ENCODE measurements around the gene TMEM167B.
"Not testable (repeated sequence)": the region's sequence is repeated elsewhere in the genome, so short reads cannot be mapped to it uniquely, and the experiment has no call there.

The TMEM167B gene

DNA sequence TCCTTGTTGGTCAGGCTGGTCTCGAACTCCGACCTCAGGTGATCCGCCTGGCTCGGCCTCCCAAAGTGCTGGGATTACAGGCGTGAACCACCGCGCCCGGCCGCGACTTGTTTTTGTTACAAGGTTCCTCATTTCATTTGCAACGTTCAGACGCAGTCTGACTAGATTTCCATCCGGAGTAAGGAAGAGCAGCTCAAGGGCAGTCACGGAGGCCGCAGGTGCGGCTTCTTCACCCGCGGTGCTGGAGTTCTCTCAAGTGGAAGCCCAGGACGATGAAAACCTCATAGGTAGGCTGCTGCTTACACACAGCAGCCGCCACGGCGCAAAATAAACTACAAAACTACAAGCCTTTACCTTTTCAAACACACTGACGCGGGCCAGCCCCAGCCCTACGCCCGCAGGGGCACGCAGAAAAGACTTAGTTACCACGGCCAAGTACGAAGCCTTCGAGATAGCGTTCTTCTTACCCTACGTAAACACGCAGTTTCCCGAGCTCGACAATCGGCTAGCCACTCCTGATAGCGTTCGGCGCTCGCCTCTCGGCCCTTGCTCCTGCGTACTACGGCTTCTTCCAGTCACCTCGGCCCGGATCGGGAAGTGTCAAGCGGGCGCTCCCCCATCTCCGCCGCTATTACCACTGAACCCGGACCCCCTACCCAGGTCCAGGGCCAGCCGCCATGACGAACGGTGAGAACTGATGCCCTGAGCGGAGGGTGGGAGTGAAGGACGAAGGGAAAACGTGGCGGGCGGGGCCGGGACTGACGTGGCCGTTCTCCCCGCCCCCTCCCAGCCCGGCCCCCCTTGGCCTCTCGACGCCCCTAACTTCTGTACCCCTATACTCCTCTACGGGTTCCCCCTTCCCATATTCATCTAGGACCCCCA lies at the start of gene TMEM167B:
Gene TMEM167B, plus strand, starts transcription at position 569 of the 882 bp plus-strand sequence. Its CDS starts 109 bp downstream, at position 678.
- peak within 1 kb of the TSS; percentile 78 for H3K4me3 ChIP-seq (ENCODE audit: low read depth, low read length)
- peak; percentile 87 for DNase-seq (ENCODE audit: low read depth)

DNA sequence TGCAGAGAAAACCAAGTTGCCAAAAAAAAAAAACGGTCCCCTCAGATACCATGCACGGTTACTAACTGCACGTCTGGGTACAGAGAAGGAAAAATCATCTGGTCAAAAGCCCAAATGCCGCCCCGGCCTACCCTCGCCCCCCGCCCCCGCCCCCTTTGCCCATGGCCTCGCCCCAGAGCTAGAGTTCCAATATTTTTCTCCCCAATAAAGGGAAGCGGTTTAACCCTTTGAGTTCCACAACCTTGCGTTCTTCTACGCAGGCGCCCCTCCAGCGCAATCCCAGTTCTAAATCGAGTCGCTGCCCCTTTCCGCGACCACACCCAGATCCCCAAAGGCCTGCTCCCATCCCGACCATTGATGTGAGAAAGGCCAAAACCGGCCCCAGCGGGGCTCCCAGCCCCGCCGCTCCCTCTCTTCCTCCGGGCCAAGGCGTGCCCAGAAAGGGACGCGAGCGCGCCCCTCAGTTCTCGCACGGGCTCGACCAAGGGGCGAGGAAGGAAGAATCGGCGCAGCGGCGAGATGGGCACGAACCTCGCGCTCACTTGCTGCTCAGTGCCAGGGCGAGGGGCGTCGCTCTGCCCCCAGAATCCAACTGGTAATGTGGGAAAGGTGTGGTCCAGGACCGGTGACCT lies 49.5 kb upstream of the TMEM167B start:
- H3K4me3 ChIP-seq (ENCODE audit: low read depth, low read length) = peak overlapping the region; percentile 95
- no peak for DNase-seq (ENCODE audit: low read depth)

DNA sequence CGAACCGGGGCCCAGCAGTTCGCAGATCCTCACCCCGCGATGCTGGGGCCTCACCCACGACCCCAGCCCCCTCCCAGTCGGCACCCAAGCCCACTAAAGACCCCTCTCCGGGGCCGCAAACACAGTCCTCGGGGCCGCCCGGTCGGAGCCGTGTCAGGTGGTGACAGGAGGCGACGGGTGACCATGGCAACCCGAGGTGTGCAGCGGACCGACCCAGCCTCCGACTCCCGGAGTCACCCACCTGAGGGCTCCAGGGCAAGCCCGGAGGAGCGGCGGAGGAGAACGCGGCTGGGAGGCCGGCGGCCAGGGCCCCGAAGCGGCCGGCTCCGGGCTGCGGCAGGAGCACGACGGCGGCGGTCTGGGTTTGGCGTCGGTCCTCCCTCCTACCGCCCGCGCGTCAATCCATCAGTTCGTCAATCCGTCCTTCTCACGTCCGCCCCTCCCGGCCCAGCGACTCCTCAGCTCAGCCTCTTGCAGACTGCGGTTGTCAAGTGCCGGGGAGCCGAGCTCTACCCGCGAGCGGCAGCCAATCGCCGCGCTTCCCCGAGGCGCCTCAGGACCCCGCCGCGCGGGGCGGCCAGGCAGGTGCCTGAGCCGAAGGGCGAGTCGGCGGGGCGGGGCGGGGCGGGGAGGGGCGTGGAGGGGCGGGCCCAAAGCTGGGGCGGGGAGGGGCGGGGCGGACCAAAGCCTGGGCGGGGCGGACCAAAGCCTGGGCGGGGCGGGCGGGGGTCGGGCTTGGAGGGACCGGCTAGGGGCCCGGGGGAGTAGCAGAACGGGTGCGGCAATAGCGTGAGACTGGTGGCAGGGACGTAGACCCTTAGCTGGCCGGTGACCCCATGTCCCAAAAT lies 48.7 kb upstream of the TMEM167B start, which contains the start of gene WDR47:
Gene WDR47, minus strand, starts transcription at position 482 of the 848 bp plus-strand sequence. CDS start 18,590 bp downstream, outside the sequence.
- peak; percentile 89 for DNase-seq (ENCODE audit: low read depth)
- peak within 1 kb of the TSS; percentile 95 for H3K4me3 ChIP-seq (ENCODE audit: low read depth, low read length)

DNA sequence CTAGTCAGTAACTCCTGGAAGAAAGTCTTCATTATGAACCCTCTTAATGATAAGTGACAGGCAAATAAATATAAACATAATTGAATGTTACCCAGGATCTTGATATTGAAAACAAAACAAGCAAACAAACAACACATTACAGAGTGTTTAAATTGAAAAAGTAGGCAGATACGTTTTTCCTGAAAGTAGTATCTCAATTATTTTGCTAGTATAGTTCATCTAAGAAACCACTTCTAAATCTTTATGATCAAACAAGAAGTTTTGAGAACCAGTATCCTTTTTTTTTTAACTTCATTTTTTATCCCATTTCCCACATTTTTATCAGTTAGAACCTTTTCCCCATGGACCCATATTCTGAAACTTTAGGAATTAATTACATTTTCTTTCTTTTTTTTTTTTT lies 45.0 kb upstream of the TMEM167B start:
- H3K4me3 ChIP-seq (ENCODE audit: low read depth, low read length) = no peak overlapping the region
- no peak for DNase-seq (ENCODE audit: low read depth)

DNA sequence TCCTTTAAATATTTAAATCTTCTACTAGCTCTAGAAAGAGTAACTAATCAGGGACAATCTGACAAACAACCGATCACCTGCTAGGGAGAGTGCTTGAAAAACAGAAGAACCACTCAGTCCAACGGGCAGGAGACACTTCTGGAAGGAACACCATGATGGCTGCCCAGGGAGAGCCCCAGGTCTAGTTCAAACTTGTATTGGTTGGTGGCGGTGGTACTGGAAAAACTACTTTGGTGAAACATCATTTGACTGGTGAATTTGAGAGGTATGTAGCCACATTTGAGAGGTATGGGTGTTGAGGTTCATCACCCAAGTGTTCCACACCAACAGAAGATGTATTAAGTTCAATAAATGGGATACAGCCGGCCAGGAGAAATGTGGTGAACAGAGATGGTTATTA lies 43.9 kb upstream of the TMEM167B start:
- no peak for DNase-seq (ENCODE audit: low read depth)
- H3K4me3 ChIP-seq (ENCODE audit: low read depth, low read length) = no peak overlapping the region

DNA sequence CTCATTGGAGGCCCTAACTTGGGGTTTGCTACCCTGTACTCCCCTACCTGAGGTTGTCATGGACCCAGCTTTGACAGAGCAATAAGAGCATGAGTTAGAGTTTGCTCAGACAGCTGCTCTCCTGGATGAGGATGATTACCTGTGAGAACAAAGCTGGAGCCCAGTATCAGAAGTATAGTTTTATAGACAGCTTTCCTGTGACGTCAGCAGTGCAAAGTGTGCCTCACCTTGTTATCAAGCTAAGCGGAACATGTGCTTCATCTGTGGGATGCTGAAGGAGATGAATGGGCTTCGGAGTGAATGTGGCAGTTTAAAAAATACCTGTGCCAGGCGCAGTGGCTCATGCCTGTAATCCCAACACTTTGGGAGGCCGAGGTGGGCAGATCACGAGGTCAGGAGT lies 43.2 kb upstream of the TMEM167B start:
- no peak overlapping the region for H3K4me3 ChIP-seq (ENCODE audit: low read depth, low read length)
- no peak for DNase-seq (ENCODE audit: low read depth)

DNA sequence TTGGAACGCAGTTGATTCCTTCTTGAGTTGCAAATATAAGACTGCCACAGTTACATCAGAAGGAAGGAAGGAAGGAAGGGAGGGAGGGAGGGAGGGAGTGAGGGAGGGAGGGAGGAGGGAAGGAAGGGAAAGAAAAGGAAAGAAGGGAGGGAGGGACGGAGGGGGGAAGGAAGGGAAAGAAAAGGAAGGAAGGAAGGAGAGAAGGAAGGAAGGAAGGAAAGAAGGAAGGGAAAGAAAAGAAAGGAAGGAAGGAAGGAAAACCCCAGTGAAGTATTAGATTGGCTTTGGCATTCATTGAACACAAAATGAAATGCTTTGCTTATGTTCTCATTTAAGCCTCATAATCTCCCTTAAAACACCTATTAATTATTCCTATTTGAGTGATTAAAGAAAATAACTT lies 42.2 kb upstream of the TMEM167B start:
- DNase-seq (ENCODE audit: low read depth) = no peak
- no peak overlapping the region for H3K4me3 ChIP-seq (ENCODE audit: low read depth, low read length)

DNA sequence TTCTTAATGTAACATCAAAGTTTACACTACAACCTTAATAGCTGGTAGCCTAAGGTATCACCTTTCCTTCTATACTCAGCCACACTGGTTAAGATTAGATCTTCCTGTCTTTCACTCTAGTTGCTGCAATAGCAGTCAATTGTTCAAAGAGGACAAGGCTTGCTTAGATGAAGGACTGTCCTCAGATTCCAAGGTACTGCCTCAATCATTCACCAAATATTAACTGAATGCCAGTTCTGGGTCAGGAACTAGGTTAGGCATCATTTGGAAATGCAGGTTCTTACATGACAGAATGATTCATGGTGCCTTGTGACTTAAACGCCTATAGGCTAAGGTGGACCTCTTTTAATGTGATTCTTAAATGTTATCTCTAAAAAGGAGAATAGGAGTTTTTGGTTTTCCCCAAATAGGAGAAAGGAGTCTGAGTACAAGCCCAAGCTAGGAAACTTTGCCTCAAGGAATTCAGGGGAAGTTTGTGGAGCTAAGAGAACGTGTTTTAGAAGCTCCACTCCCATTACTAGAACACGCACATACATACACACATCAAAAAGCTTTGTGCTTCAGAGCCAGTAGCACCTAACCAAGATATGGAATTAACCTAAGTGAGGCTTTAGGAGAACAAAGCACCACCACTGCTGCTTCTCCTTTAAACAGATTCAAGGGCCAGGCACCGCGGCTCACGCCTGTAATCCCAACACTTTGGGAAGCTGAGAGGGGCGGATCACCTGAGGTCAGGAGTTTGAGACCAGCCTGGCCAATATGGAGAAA lies 40.2 kb upstream of the TMEM167B start:
- H3K4me3 ChIP-seq (ENCODE audit: low read depth, low read length) = no peak overlapping the region
- DNase-seq (ENCODE audit: low read depth) = no peak

DNA sequence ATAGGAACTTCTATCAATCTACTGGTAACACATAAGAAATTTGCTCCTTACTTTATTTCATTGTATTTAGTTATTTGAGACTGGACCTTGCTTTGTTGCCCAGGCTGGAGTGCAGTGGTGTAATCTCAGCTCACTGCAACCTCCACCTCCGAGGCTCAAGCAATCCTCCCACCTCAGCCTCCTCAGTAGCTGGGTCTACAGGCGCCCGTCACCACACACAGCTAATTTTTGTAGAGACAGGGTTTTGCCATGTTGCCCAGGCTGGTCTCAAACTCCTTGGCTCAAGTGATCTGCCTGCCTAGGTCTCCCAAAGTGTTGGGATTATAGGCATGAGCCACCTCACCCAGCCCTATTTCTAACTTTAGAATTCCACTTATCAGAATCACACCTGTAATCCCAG lies 38.4 kb upstream of the TMEM167B start:
- DNase-seq (ENCODE audit: low read depth); H3K4me3 ChIP-seq (ENCODE audit: low read depth, low read length): not testable (repeated sequence)

DNA sequence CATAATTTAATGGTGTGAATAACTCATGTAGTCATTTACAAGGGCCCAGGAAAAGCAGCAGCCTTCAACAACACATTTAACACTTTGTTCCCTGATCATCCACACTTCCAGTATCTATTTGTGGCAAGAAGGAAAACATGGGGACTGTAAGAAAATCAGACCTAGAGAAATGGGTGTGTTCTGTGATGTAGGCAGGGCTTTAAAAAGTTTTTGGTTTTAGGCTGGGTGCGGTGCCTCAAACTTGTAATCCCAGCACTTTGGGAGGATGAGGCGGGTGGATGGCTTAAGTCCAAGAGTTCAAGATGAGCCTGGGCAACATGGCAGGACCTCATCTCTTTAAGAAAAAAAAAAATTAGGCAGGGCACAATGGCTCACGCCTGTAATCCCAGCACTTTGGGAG lies 34.5 kb upstream of the TMEM167B start:
- DNase-seq (ENCODE audit: low read depth) = no peak
- H3K4me3 ChIP-seq (ENCODE audit: low read depth, low read length) = no peak overlapping the region

DNA sequence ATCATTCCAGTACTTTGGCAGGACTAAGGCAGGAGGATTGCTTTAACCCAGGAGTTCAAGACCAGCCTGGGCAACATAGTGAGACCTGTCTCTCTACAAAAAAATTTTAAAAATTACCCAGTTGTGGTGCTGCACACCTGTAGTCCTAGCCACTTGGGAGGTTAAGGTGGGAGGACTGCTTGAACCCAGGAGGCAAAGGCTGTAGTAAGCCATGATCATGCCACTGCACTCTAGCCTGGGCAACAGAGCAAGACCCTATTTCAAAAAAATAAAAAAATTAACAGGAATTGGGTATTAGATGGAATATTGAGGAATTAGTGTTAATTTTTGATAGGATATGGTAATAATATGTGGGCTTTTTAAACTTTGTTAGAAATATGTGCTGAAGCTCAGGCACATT lies 31.5 kb upstream of the TMEM167B start:
- DNase-seq (ENCODE audit: low read depth) = no peak

DNA sequence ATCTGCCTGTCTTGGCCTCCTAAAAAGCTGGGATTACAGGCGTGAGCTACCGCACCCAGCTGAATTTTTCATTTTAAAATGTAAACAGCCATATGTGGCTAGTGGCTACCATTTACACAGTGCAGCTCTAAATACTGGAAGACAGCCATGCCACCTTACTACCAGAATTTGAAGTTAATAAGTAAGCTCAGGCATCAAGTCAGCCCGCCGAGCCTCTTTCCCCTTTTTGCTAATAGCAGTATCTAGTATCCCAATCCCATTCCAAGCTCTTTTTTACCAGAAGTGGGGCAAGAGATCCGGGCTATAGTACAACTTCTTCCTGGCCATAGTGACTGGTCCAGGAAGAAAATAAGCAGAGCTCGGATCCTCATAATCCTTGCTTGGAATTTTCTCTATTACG lies 29.9 kb upstream of the TMEM167B start:
- H3K4me3 ChIP-seq (ENCODE audit: low read depth, low read length) = no peak overlapping the region
- DNase-seq (ENCODE audit: low read depth) = no peak

More for the DNA sequence above, 31.5 kb upstream of the TMEM167B start:
- no peak overlapping the region for H3K4me3 ChIP-seq (ENCODE audit: low read depth, low read length)

DNA sequence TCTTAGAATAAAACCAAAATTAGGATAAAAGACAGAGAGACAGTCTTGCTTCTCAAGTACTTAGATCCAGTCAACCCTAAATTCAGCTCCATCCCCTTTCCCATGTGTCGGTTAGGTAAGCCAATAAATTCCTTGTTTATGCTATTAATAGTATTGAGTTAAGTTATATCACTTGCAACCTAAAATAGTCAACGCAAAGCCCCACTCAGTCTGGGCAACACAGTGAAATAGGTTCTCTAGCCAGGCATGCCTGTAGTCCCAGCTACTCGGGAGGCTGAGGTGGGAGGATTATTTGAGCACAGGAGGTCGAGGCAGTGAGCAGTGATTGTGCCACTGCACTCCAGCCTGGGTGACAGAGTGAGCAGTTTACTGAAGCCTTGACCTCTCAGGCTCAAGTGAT lies 29.4 kb upstream of the TMEM167B start:
- no peak overlapping the region for H3K4me3 ChIP-seq (ENCODE audit: low read depth, low read length)

DNA sequence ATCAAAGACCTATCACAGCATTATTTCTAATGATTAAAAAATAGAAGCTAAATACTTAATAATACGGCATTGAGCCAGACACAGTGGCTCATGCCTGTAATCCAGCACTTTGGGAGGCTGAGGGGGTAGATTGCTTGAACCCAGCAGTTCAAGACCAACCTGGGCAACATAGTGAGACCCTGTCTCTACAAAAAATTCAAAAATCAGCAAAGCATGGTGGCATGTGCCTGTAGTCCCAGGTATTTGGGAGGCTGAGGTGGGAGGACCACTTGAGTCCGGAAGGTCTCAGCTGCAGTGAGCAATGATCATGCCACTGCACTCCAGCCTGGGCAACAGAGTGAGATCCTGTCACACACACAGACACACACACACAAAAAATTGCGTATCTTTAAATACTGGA lies 25.4 kb upstream of the TMEM167B start:
- DNase-seq (ENCODE audit: low read depth) = no peak
- no peak overlapping the region for H3K4me3 ChIP-seq (ENCODE audit: low read depth, low read length)

More for the DNA sequence above, 29.4 kb upstream of the TMEM167B start:
- DNase-seq (ENCODE audit: low read depth) = no peak

DNA sequence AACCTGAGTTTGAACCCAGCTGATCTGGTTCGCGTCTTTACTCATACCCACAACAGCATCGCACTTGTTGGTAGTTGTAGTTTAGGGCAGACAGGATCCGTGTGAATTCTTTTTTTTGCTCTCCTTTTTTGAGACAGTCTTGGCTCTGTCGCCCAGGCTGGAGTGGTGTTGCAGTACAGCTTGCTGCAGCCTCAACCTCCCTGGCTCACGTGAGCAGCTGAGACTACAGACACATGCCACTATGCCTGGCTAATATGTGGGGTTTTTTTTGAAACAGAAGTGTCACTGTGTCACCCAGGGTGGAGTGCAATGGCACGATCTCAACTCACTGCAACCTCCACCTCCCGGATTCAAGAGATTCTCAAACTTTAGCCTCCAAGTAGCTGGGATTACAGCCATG lies 22.7 kb upstream of the TMEM167B start:
- no peak overlapping the region for H3K4me3 ChIP-seq (ENCODE audit: low read depth, low read length)
- no peak for DNase-seq (ENCODE audit: low read depth)

DNA sequence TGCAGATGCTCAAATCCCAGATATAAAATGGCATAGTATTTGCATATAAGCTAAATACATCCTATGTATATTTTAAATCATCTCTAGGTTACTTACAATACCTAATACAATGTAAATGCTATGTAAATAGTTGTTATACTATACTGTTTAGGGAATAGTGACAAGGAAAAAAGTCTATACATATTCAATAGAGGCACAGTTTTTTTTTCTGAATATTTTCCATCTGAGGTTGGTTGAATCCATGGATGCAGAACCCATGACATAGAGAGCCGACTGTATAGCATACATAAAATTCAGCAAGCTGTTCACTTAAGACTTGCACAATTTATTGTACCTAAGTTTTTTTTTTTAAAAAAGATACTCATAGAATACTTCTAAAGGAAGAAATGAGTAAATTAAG lies 21.3 kb upstream of the TMEM167B start:
- no peak overlapping the region for H3K4me3 ChIP-seq (ENCODE audit: low read depth, low read length)
- DNase-seq (ENCODE audit: low read depth) = no peak

DNA sequence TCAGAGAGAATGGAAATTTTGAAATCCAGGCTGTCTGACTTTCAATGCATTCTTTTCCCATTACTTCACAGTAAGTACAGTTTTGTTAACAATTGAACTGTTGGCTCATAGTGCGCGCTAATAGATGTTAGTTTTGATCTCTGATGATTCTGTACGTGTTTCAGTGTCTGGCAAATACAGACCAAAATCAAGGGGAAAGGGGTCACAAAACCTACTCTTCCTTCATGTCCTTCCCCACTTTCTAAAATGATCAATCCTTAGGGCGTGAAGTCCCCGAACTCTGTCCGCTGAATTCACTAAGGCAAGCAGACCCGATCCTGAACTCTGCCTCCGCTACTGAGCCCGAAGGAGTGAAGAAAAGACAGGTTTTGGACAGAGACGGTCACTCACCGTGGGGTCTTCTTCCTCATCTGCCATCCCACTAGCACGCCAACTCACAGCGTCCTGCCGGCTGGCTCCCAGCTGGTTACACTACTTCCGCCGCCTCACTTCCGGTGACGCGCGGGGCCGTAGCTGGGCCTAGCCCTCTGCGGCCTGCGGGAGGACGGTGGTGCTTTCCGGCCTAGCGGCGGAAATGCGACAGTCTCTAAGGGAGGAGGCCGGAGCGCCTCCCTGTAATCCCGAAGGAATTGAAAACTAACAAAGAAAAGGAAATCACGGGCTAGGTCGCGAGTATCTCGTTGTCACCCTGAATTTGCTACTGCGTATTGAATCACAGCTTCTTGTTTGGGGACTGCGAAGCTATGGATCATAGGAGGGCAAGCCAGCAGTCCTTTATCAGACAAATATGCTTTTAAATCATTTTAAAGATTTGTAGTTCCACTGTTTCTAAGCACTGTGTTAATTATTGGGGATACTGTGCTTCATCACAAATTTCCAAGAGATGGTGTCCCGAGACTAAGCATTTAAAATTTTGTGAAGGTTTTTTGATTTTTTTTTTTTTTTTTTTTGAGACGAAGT lies 14.8 kb upstream of the TMEM167B start, which contains the start of gene TAF13:
Gene TAF13, minus strand, starts transcription at position 473 of the 960 bp plus-strand sequence. Its CDS starts 56 bp downstream, at position 417.
- H3K4me3 ChIP-seq (ENCODE audit: low read depth, low read length) = peak within 1 kb of the TSS; percentile 93

DNA sequence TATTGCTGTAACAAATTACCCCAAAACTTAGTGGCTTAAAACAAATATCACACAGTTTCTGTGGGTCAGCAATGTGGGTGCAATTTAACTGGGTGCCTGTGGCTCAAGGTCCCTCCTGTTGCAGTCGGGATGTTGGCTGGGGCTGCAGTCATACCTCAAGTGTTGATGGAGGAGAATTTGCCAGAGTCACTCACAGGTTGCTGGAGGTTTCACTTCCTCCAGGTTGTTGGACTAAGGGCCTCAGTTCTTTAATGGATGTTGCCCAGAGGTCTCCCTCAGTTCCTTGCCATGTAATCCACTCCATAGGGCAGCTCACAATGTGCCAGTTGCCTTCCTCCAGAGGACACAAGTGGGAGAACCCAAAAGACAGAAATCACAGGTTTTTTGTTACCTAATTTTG lies 12.2 kb upstream of the TMEM167B start:
- H3K4me3 ChIP-seq (ENCODE audit: low read depth, low read length) = no peak overlapping the region
- DNase-seq (ENCODE audit: low read depth) = no peak

More for the DNA sequence above, 14.8 kb upstream of the TMEM167B start, which contains the start of gene TAF13:
- DNase-seq (ENCODE audit: low read depth) = peak; percentile 85
